HUDEP-2 (cell line): ENCODE results near the gene TRAF5.
"Not testable (repeated sequence)": the region's sequence is repeated elsewhere in the genome, so short reads cannot be mapped to it uniquely, and the experiment has no call there.

Experiments
- DNase-seq, 76 experiments: peaks; one replicate each; lab custom pipeline; 2025; ENCODE audit not compliant: unreplicated experiment in 76 of 76; lab: John Stamatoyannopoulos, UW

TRAF5 gene

DNA sequence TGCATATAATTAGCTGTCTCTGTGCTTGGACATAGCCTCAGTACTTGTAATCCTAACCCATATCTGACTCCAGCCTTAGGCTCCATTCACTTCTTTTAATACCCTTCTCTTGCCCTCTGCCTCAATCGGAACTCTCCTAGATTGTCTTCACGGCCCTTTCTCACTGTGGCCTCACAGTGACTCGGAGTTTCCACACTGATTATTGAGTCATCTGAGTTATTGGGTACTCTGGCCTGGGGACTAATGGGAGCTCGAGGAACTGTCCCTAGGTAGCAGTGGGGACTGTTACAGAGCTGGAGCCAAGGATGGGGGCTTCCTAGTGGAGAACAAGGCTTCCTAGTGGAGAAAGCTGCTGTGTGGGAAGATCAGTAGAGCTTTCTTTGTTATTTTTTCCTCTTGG, 17.0 kb downstream of the TRAF5 start:
- DNase-seq = no peak

DNA sequence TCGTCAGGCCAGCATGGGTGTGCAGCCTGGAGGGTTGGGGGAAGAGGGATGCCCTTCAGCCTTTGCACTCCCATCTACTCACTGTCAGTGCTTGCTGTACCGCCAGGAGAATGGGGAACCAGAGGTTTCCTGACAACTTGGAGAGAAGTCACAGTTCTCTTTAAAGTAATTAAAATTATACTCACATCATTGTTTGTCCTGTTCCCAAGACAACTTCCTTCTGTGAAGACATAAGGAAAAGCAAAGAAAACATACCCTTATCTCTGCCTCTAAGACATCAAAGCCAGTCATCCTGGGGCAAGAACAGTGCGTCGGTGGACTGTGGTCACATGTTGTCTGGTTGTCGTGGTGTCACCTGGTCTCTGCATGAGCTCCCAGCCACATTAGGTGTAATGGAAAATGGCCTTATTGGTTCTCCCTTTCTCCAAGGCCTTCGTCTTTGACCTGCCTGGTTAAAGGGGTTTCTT, 17.6 kb downstream of the TRAF5 start:
- DNase-seq = no peak

DNA sequence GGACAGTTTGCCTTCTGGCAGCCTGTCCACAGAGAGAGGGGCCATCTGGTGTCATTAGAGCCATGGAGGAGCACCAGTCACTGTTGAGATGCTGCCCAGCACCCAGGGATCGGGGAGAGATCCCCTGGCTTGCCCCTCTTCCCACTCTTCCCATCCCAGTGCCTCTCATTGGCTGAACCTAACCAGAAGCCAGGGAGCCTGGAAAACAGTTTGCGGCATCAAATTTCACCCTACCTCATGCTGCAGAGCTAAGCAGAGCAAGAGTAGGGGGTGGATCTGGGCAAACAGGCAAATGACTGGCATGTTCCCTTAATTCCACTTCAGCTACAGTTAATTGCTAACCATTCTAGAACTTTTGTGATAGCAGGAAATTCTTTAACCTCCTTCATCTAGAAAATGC, 19.1 kb downstream of the TRAF5 start:
- DNase-seq = no peak

DNA sequence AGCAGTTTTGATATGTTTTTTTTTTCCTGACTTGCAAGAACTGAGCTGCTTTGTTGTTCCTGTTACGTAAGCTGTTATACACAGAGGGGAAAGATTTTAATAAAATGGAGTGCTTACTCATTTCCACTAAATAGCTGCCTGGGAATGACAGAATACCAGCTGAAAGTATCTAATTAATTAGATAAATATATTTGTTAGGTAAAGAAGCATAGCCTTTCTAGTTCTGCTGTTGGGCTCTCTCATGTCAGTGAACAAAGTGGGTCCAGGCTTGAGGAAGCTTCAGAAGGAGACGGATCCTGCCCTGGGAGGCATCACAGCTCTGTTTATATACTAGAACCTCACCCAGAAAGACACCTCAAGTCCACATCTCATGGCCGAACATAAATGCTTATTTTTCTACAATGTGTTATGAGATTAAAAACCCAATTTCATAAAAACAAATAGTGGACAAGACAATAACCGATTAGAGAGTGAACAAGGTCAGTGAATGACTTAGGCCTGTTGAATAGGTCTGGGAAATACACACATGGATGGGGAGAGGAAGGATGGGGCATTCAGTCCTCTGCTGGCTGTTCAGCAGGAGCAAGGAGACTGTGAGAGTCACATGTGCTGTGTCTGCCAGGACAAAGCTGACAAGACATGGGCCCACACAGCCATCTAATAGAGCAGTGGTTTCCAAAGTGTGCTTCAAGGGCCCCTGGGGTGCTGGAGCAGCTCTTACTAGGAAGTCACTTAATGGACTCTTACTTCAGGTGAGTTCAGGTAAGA, 20.6 kb downstream of the TRAF5 start:
- no peak for DNase-seq

DNA sequence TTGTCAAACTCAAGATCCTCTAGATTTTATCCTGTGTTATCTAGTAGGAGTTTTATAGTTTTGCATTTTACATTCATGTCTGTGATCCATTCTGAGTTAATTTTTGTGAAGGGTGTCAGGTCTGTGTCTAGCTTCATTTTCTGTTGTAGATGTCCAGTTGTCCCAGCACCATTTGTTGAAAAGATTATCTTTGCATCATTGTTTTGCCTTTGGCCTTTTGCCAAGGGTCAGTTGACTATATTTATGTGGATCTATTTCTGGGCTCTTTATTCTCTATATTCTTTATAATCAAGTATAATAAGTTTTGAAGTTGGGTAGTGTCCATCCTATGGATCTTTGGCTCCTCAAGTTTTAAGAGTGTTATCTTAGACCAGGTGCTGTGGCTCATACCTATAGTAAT, 21.9 kb downstream of the TRAF5 start:
- no peak for DNase-seq

DNA sequence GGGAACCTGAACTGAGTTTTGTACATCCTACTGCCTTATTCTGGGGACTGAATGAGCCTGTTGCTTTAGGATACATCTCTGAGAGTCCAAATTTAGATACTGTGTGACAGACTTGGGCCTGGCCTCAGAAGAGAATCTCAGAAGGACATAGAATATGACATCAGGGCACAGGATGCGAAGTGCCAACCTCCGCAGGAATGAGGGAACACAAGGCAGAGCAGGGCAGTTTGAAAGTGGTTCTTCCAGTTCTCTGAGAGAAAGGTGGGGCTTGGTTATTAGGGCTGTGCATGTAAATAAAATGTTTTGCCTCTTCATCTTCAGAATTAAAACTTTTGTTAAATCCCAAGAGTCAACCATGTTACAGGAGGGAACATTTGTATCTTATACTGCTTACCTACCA, 23.1 kb downstream of the TRAF5 start:
- DNase-seq = no peak

DNA sequence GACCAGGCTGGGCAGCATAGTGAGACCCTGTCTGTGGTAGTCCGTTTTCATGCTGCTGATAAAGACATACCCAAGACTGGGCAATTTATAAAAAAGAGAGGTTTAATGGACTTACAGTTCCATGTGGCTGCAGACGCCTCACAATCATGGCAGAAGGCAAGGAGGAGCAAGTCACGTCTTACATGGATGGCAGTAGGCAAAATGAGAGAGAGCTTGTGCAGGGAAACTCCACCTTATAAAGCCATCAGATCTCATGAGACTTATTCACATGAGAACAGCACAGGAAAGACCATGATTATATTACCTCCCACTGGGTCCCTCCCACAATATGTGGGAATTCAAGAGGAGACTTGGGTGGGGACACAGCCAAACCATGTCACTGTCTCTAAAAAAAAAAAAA, 25.4 kb downstream of the TRAF5 start:
- DNase-seq = not testable (repeated sequence)

DNA sequence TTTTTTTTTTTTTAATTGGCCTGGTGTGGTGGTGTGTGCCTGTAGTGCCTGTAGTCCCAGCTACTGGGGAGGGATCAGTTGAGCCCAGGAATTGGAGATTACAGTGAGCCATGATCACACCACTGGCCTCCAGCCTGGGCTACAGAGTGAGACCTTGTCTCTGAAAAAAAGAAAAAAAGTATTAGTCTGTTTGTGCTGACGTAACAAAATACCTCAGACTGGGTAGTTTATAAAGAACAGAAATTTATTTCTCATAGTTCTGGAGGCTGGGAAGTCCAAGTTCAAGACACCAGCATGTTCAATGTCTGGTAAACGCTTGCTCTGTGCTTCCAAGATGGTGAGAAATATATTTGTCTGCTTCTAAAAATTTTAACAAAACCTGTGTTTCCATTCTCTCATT, 25.8 kb downstream of the TRAF5 start:
- no peak for DNase-seq

DNA sequence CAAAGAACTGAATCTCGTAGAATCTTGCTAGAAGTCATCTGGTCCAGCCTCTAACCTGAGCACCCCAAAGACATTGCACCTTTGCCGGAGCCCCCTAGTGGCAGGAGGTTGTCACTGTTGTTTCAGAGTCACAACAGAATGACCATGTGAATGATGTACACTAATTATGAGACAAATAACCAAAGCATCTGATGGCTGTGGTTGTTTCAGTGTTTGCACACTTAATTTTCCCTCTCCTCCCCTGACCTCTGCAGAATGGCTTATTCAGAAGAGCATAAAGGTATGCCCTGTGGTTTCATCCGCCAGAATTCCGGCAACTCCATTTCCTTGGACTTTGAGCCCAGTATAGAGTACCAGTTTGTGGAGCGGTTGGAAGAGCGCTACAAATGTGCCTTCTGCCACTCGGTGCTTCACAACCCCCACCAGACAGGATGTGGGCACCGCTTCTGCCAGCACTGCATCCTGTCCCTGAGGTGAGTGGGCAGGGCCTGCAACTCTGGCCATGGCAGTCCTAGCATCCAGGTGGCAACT, 26.4 kb downstream of the TRAF5 start:
- peak in 46 of 76 experiments; percentile 3 to 53 (median 27) for DNase-seq

DNA sequence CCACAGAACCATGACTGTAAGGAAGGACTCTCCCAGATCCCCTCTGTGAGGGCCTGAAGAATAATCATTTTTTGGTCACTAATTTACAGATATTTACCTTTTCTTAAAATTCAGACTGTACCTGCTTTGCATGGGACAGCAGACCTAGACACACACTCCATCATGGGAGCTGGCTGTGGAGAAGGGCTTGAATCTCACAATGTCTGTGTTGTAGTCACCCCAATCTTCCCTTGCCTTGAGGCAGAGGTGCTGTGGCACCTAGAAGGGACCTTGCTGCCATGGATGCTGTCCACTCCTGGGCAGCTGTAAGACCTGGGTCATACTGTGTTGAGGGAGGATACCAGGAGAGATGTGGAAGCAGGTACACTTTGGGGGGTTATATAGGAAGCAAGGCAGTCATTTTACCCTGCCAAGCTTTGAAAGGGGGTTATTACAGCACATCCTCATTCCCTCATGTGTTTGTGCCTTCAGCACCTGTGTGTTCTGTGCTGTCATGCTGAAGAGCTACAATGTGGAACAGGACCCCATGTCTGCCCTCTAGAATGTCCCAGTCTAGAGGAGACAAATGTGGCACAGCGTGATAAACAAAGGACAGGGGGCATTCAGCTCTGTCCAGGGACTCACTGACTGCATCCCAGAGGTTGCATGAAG, 27.1 kb downstream of the TRAF5 start:
- no peak for DNase-seq

DNA sequence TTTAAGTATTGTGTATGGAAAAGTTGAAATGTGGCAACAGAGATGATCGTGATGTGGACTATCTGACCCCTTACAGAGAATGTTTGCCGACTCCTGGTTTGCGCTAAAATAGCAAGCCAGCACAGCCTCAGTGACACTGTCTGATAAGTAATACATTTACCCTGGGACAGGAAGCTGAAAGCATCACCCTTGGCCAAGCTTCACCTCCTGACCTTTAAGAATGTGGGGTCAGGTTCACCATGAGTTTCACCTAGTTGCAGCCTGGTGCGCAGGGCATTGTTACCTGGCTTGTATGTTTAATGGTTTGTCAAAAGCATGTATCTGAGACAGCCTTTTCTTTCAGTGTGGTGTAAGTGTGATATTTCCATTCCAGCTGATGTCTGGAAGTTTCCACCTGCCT, 29.2 kb downstream of the TRAF5 start:
- DNase-seq = no peak

DNA sequence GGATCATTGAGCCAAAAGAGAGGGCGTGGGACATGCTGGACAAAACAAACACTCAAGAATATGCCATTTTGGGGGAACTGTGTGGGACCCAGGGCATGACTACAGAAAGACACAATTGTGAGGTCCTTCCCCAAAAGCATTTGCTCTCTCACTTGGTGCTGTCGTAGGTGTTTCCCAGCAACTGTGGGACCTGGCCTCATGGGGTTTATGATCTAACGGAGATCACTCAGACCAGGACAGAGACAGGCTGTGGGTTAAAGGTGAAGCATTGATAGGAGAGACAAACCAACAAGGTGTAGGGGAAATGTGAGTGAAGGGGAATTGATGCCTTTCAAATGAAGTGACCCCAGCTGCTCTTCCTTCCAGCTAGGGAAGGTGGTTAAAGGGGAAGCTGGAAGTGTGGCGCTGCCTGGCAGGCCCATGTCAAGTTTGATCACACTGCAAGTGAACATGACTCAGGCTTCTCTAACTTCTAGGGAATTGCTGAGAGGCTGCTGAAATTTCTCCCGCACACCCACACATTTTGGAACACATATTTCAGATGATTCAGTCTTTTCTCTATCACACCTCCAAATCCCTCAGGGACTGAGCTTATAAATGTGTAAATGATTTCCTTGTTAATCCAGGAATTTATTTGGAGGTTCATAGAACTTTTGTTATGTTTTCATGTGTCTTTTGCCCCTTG, 30.2 kb downstream of the TRAF5 start:
- no peak for DNase-seq

DNA sequence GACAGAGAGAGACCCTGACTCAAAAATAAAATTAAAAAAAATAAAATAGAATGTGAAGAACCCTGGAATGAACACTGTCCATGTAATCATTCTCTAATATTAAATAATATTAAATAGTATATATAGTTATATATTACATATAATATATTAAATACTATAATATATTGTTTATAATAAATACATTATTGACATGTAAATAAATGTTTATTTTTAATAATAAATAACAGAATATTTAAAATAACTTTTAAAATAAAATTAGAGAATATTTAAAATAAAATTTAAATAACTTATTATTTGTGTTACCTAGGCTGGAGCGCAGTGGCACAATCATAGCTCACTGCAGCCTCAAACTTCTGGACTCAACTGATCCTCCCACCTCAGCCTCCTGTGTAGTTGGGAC, 32.1 kb downstream of the TRAF5 start:
- DNase-seq = no peak

DNA sequence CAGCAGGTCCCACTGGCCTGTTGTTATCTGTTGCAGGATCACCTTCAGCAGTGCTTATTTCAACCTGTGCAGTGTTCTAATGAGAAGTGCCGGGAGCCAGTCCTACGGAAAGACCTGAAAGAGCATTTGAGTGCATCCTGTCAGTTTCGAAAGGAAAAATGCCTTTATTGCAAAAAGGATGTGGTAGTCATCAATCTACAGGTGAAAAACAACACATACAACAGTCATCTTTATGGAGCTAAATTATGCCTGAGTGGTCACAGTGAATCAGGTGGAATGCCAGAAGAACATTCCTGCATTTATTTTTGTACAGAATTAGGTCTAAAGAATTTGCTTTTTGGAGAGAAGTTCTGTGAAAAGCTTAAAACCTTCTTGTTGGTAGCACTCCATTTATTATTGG, 33.2 kb downstream of the TRAF5 start:
- no peak for DNase-seq

DNA sequence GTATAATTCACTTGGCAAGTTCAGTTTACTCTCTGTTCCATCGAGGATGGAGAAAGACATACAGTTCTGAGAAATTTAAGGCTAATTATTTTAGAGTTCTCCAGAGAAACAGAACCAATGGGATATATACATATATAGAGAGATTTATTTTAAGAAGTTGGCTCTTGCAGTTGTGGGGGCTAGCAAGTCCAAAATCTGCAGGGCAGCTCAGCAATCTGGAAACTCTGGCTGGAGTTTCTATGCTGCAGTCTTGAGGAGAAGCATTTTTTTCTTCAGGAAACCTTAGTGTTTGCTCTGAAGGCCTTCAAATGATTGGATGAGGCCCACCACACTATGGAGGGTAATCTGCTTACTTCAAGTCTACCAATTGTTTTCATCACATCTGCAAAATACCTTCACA, 34.6 kb downstream of the TRAF5 start:
- no peak for DNase-seq

DNA sequence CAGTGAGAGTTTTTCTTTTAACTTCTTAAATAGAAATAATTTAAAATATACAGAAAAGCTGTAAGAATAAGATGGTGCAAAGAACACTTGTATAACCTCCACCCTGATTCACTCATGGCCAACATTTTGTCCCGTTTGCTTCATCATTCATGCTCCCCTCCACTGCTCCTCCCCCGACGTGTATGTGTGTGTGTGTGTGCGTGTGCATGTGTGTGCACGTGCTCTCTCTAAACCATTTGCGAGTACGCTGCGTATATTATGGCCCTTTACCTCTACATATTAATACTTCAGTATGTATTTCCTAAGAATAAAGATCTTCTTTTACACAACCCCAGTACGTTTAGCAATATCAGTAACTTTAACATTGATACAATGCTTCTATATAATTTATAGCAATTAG, 43.0 kb downstream of the TRAF5 start:
- no peak for DNase-seq

DNA sequence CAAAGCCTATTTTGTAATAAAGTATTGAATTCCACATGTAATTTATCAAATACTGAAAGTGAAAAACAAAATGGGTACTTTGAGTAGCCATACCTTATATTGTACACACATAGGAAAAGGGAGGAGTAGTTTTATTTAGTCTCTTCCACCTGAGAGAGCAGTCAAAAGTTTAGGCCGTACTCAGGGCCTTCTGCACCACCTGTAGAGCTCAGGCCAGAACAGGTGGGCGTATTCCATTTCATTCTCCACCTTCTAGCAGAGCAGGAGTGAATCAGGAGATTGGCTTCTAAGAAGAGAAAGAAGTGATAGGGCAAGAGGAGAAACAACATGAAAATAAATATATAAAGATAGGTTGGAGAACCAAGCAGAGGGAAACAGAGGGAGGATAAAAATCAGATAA, 44.0 kb downstream of the TRAF5 start:
- no peak for DNase-seq

DNA sequence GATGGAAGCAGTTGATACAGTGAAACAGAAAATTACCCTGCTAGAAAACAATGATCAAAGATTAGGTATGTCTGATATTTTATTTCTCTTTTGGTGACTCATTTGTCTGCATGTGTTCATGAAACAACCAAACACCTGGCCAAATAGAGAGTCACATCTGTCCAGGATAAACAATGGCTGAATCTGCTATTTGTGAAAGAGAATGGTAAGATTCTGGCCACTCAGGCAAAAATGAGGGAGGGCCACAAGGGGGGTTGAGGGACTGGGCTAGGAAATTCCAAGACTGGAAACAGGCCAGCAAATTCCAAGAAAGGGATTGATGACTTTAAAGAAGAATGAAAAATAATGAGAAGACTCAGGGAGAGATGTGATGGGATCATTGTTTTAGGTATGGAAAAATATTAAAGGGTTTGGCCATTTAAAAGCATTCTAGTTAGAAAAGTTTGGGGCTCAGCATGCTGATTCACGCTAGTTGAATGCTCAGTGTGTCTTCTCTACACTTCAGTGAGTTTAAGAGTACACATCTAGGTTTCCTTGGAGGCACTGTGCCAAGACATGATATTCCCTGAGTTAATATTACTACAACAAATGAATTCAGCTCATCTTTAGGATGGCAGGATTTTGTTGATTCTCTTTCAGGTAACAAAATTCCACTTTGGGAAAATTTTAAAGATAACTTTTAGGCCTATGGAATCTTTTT, 44.9 kb downstream of the TRAF5 start:
- peak in 1 of 76 experiments; percentile 5 for DNase-seq

DNA sequence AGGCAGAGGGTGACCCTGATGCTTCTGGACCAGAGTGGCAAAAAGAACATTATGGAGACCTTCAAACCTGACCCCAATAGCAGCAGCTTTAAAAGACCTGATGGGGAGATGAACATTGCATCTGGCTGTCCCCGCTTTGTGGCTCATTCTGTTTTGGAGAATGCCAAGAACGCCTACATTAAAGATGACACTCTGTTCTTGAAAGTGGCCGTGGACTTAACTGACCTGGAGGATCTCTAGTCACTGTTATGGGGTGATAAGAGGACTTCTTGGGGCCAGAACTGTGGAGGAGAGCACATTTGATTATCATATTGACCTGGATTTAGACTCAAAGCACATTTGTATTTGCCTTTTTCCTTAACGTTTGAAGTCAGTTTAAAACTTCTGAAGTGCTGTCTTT, 45.8 kb downstream of the TRAF5 start:
- DNase-seq = peak in 61 of 76 experiments; percentile 2 to 83 (median 41)

DNA sequence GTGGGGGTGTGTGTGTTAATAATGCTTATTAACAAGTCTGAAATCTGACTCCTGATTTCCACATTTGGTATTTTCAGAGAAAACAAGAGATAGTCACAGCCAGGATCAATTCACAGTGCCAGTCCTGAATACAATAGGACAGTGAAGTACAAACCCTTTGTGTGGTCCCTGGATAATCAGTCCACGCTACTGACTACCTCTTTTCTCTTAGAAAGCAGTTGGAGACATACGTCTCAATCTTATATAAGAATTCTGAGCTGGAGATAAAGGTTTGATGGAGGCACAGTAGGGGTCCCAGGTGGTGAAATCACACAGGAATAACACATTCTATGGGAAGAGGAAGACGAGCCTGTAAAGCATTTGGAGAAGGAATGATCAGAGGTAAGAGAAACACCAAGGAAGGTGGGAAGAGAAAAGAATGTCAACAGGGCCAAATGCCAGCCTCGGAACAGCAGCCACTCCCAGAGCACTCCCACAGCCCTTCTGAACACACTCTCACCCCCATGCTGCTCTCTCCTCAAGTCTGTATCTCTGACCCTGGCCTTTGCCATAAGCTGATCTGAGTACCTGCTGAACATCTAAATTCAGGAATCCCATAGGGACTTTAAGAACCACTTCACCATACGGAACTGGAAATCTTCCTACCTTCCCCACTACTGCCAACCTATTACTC, 48.6 kb downstream of the TRAF5 start:
- no peak for DNase-seq
